ENCODE results near the gene ZBTB7C.

Gene ZBTB7C

DNA sequence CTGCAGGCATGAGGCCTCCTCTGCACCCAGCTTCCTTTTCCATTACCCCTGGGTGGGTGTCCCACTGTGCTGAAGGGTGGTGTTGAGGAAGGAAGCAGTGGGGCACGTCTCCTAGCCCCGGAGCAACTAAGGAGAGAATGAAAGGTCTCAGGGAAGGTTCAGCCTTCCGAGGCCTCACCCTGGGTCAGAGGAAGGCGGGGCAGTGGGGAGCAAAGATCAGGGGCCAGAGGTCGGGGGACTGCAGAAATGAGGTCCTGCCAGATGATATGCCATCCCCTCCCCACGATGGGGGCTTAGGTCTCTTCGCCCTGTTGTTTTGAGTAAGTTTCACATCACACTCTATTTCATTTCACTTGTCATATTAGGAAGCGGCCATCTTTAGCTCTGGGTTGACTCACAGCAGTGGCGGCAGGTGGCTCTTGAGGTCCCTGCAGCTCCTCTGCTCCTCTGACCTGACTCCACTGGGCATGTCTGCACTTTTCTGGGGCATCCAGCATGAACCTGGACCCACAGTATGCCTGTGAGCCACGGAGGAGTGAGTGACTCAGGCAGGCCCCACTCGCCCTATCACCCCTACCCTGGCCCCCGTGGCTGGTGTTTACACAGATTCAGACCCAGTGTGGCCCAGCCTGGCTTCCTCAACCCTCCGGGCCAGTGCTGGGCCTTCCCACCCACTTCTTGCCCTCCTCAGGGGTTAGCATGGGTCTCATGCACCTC is 325.0 kb downstream of the ZBTB7C start:
- POLR2A ChIA-PET: no interaction called here
- CTCF ChIA-PET: no interaction called here
- no peak for DNase-seq (ENCODE audit: extremely low spot score)
- TF ChIP-seq SP1 (IDR thresholded peaks at IDR 0.05): no peak
- TF ChIP-seq BHLHE40 (IDR thresholded peaks at IDR 0.05; ENCODE audit: borderline replicate concordance): no peak
- no peak for TF ChIP-seq FOXK2 (IDR thresholded peaks at IDR 0.05)
- no peak for TF ChIP-seq LEF1 (IDR thresholded peaks at IDR 0.05; ENCODE audit: borderline replicate concordance)
- no peak for TF ChIP-seq TARDBP (IDR thresholded peaks at IDR 0.05)
- TF ChIP-seq SUZ12 (IDR thresholded peaks at IDR 0.05): no peak
- no peak for TF ChIP-seq ARNT (IDR thresholded peaks at IDR 0.05)
- TF ChIP-seq CTBP1 (IDR thresholded peaks at IDR 0.05; ENCODE audit: borderline replicate concordance): no peak
- TF ChIP-seq ZNF384 (IDR thresholded peaks at IDR 0.05): no peak
- TF ChIP-seq ELF4 (IDR thresholded peaks at IDR 0.05): no peak
- no peak for TF ChIP-seq FOXA1 (IDR thresholded peaks at IDR 0.05)
- TF ChIP-seq, protein P1, sequence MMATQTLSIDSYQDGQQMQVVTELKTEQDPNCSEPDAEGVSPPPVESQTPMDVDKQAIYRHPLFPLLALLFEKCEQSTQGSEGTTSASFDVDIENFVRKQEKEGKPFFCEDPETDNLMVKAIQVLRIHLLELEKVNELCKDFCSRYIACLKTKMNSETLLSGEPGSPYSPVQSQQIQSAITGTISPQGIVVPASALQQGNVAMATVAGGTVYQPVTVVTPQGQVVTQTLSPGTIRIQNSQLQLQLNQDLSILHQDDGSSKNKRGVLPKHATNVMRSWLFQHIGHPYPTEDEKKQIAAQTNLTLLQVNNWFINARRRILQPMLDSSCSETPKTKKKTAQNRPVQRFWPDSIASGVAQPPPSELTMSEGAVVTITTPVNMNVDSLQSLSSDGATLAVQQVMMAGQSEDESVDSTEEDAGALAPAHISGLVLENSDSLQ (IDR thresholded peaks at IDR 0.05): no peak
- TF ChIP-seq HDGF (IDR thresholded peaks at IDR 0.05; ENCODE audit: borderline replicate concordance): no peak
- TF ChIP-seq NFRKB (IDR thresholded peaks at IDR 0.05): no peak
- TF ChIP-seq L3MBTL2 (conservative IDR thresholded peaks at IDR 0.05): no peak
- no peak for TF ChIP-seq FOXM1 (IDR thresholded peaks at IDR 0.05; ENCODE audit: borderline replicate concordance)

DNA sequence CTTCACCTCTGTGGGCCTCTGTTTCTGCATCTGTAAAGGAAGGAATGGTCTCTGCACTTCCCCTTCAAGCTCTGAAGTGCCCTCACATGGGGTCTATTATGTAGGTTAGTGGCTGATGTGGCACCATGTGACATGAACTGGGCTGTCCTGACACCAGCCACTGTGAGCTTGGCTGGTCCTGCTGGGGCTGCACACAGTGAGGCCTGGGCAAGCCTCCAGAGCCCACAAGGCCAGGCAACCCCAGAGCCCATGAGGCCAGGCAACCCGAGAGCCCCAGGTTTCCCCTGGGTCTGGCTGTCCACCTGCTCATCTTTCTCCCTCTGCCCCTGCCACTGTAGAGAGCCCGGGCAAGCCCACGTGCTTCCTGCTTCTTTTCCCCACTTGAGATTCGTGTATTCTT is 328.6 kb downstream of the ZBTB7C start:
- POLR2A ChIA-PET: no interaction called here
- TF ChIP-seq HDGF (IDR thresholded peaks at IDR 0.05; ENCODE audit: borderline replicate concordance) (no peak), L3MBTL2 (conservative IDR thresholded peaks at IDR 0.05) (no peak), ELF4 (IDR thresholded peaks at IDR 0.05) (no peak), FOXA1 (IDR thresholded peaks at IDR 0.05) (no peak), TARDBP (IDR thresholded peaks at IDR 0.05) (no peak), BHLHE40 (IDR thresholded peaks at IDR 0.05; ENCODE audit: borderline replicate concordance) (no peak), FOXM1 (IDR thresholded peaks at IDR 0.05; ENCODE audit: borderline replicate concordance) (no peak), ZNF384 (IDR thresholded peaks at IDR 0.05) (no peak), ARNT (IDR thresholded peaks at IDR 0.05) (no peak), FOXK2 (IDR thresholded peaks at IDR 0.05) (no peak), SP1 (IDR thresholded peaks at IDR 0.05) (no peak), LEF1 (IDR thresholded peaks at IDR 0.05; ENCODE audit: borderline replicate concordance) (no peak), NFRKB (IDR thresholded peaks at IDR 0.05) (no peak), SUZ12 (IDR thresholded peaks at IDR 0.05) (no peak), CTBP1 (IDR thresholded peaks at IDR 0.05; ENCODE audit: borderline replicate concordance) (no peak)
- TF ChIP-seq, protein P1 (IDR thresholded peaks at IDR 0.05): no peak
- CTCF ChIA-PET: no interaction called here
- no peak for DNase-seq (ENCODE audit: extremely low spot score)

DNA sequence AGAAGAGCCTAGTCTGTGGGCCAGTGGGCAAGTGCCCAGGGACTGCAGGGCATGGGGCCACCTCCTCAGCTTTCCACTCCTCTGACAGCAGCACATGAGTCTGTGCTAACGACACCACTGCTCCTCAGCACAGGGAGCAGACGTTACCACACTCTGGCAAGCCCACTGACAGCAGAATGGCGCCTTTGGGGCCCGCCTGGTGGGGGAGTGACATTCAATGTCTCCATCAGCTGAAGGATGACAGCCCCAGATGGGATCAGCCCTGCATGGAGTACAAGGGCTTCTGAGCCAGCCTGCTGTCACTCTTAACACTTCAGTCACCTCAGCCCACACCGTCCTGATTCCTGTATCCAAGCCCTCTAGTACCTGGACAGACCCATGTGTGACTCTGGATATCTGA is 329.3 kb downstream of the ZBTB7C start:
- TF ChIP-seq L3MBTL2 (conservative IDR thresholded peaks at IDR 0.05) (no peak), NFRKB (IDR thresholded peaks at IDR 0.05) (no peak), FOXA1 (IDR thresholded peaks at IDR 0.05) (no peak), FOXM1 (IDR thresholded peaks at IDR 0.05; ENCODE audit: borderline replicate concordance) (no peak), HDGF (IDR thresholded peaks at IDR 0.05; ENCODE audit: borderline replicate concordance) (no peak), ZNF384 (IDR thresholded peaks at IDR 0.05) (no peak), ARNT (IDR thresholded peaks at IDR 0.05) (no peak), SP1 (IDR thresholded peaks at IDR 0.05) (no peak), CTBP1 (IDR thresholded peaks at IDR 0.05; ENCODE audit: borderline replicate concordance) (no peak)
- TF ChIP-seq, protein P1 (IDR thresholded peaks at IDR 0.05): no peak
- POLR2A ChIA-PET: no interaction called here
- DNase-seq (ENCODE audit: extremely low spot score): no peak
- CTCF ChIA-PET: no interaction called here

DNA sequence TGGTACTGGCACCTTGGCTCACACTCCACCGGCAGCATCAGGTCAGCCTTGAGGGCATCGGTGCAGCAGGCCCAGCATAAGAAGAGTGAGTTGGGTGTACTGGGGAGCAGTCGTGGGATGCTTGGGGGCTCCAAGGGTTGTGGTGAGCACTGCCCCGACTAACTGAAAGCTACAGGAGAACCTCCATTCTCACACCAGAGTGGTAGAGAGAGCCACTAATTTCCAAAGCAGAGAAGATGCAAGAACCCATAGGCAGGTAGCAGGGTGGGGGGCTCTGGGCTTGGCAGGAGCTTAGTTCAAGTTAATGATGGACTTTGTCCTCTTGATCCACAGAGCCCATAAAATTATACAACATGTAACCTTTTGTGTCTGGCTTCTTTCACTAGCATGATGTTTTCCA is 330.7 kb downstream of the ZBTB7C start:
- ChIA-PET POLR2A (no interaction called here), CTCF (no interaction called here)
- no peak for DNase-seq (ENCODE audit: extremely low spot score)
- TF ChIP-seq, protein P1 (IDR thresholded peaks at IDR 0.05): no peak
- TF ChIP-seq FOXA1 (IDR thresholded peaks at IDR 0.05) (no peak), TARDBP (IDR thresholded peaks at IDR 0.05) (no peak), SP1 (IDR thresholded peaks at IDR 0.05) (no peak), FOXK2 (IDR thresholded peaks at IDR 0.05) (no peak), L3MBTL2 (conservative IDR thresholded peaks at IDR 0.05) (no peak), CTBP1 (IDR thresholded peaks at IDR 0.05; ENCODE audit: borderline replicate concordance) (no peak), ELF4 (IDR thresholded peaks at IDR 0.05) (no peak), ARNT (IDR thresholded peaks at IDR 0.05) (no peak), NFRKB (IDR thresholded peaks at IDR 0.05) (no peak), FOXM1 (IDR thresholded peaks at IDR 0.05; ENCODE audit: borderline replicate concordance) (no peak), SUZ12 (IDR thresholded peaks at IDR 0.05) (no peak), ZNF384 (IDR thresholded peaks at IDR 0.05) (no peak)

DNA sequence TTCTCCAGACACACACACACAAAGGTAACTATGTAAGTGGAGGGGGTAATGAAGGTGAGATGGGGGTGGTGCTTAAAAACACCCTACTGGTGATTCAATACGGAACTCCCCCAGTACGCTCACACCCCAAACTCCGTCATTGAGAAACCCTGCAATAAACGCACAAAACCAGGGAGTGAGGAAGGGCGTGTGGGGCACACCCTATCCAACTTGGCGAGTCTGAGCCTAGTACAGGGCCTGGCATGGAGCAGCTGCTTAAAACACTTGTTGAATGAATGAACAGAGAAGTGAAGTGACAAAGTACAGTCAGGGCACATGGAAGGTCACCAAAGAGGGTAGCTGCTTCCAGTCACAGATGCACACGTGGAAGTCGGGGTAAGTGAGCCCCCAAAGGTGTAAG is 331.9 kb downstream of the ZBTB7C start:
- TF ChIP-seq FOXA1 (IDR thresholded peaks at IDR 0.05): no peak
- TF ChIP-seq, protein P1 (IDR thresholded peaks at IDR 0.05): no peak
- TF ChIP-seq NFRKB (IDR thresholded peaks at IDR 0.05): no peak
- TF ChIP-seq L3MBTL2 (conservative IDR thresholded peaks at IDR 0.05): no peak
- TF ChIP-seq TARDBP (IDR thresholded peaks at IDR 0.05): no peak
- no peak for TF ChIP-seq ZNF384 (IDR thresholded peaks at IDR 0.05)
- TF ChIP-seq LEF1 (IDR thresholded peaks at IDR 0.05; ENCODE audit: borderline replicate concordance): no peak
- no peak for TF ChIP-seq SUZ12 (IDR thresholded peaks at IDR 0.05)
- no peak for TF ChIP-seq FOXK2 (IDR thresholded peaks at IDR 0.05)
- no peak for TF ChIP-seq SP1 (IDR thresholded peaks at IDR 0.05)
- no peak for TF ChIP-seq BHLHE40 (IDR thresholded peaks at IDR 0.05; ENCODE audit: borderline replicate concordance)
- no peak for TF ChIP-seq ELF4 (IDR thresholded peaks at IDR 0.05)
- no peak for TF ChIP-seq CTBP1 (IDR thresholded peaks at IDR 0.05; ENCODE audit: borderline replicate concordance)
- TF ChIP-seq ARNT (IDR thresholded peaks at IDR 0.05): no peak
- TF ChIP-seq HDGF (IDR thresholded peaks at IDR 0.05; ENCODE audit: borderline replicate concordance): no peak
- no peak for TF ChIP-seq FOXM1 (IDR thresholded peaks at IDR 0.05; ENCODE audit: borderline replicate concordance)
- DNase-seq (ENCODE audit: extremely low spot score): no peak
- ChIA-PET CTCF (no interaction called here), POLR2A (no interaction called here)
